Activated T-cell treated with anti-CD3 and anti-CD28 coated beads for 24 hours (primary cell): ENCODE measurements around the gene ADGRD1.

Source experiments
- DNase-seq: peaks from one replicate; pipeline ENCODE4 v3.0.0-alpha.2; 2020; ENCODE audit warnings: low read depth

The ADGRD1 gene

DNA sequence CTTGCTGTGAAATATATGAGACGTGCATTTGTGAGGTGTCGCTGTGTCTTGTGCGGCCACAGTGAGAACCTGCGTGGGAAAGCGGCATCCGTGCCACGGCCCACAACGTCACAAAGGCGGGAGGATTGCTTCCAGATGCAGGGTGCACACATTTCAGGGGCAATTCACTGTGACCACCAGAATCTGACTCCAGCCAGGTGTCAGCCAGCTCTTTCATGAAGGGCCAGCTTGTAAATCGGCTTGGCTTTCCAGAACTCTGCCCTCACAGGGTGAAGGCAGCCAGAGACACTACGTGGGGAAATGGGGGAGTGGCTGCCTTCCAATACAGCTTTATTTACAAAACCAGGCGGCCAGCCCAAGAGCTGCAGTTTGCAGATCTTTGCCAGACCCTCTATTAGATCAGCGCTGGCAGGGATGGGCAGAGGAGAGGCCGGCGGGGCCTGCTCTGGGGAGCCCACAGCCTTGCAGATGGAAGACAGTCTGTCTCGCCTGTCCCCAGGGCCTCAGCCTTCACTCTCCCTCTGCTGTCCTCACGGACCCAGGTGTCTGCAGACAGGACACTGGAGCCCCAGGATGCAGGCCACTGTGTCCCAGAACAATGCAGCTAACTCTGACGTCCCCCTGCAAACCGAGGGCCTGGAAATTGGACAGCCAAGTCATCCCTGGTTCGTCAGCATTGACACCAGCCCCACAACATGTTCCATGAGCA, 53.5 kb downstream of the ADGRD1 start:
- no peak for DNase-seq

DNA sequence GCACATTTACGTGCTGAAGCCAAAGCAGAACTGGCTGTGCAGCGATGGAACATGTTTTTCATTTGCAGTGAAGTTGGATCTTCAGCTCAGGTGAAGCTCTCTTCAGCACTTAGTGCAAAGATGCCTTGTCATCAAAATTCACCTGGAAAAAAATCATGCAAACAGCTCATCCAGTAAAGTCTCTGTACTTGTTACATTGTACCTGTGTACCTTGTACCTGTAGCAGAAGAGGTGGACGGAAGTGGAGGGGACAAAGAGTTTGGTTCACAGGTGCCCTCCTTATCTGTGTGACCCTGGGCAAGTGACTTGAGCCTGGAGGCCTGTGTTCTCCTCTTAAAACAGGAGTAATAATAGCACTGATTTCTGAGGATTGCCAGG, 54.0 kb downstream of the ADGRD1 start:
- no peak for DNase-seq

DNA sequence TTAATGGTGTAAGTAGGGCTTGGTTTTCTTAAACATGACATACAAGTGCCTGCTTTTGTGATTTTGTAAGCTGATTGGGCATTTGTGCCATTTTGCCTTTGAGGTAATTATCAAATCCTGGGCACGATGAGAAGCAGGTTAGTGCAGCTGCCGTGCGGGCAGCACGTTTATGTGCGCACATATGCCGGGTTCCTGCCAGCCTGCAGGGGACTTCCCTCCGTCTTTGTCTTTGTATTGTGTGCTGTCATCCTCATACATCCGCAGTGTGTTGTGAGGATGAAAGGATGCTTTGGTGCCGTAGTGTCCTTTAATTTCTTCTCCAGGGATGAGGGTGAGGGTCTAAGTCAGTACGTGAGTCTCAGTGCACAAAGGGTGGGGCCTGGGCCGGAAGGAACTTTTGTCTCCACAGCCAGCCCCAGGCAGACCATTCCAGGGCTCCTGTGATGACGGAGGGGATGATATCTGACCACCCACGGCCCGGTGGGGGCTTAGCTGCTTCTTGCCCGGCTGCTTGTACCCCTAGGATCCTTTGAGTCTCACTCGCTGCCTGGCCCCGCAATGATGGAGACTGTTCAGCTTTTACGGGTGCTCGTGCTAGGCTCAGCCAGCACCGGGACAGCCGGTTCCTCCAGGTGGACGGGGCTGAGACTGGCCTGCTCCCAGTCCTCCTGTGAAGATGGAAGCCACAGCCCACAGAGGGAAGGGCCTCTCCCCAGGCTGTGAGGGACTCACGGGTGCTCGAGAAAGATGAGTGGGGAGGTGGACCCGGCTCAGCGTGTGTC, 54.6 kb downstream of the ADGRD1 start:
- no peak for DNase-seq

DNA sequence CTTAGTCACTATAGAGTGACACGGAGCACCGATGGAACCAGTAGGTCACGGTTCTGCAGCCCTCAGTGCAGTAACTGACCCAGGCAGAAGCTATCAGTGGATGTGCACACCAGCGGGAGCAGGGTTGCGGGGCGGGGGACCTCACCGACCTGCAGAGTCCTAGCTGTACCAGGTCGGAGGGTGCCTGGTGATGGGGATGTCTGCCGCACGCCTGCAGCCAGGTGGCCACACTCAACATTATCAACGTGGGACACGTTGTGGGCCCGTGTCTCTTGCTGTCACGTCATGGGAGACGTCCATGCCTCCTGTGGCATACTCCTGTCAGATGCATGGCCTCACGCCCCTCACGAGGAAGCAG, 55.2 kb downstream of the ADGRD1 start:
- no peak for DNase-seq

DNA sequence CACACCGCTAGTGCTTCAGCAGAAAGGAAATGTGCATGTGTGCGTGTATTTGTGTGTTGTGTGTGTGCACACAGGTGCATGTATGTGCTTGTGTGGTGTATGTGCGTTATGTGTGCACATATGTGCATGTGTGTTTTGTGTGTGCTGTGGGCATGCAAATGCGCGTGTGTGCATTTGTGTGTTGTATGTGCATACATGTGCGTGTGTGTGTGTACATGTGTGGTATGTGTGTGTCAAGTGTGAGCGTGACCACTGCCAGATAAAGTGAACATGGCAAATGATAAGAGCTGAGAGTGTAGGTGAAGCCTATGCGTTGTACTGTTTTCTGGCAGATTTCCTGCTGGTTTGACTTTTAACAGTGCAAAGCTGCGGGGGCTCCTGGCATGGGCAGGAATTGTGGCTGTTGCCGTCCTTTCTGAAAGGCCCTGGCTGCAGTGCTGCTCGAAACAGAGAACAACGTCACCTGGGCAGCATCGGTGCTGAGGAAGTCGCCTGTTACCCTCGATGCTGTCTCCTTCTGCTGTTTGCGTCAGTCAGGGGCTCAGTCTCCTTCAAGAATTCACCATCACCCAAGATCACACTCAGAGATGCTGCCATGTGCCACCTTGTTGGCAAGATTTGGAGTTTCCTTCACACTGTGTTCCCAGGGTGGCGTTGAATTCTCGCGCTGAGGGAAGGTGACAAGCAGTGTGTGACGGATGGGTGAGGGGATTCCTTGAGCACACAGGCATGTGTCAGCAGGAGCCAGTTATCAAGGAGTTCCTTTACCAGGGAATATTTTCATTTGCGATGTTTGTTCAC, 56.1 kb downstream of the ADGRD1 start:
- no peak for DNase-seq

DNA sequence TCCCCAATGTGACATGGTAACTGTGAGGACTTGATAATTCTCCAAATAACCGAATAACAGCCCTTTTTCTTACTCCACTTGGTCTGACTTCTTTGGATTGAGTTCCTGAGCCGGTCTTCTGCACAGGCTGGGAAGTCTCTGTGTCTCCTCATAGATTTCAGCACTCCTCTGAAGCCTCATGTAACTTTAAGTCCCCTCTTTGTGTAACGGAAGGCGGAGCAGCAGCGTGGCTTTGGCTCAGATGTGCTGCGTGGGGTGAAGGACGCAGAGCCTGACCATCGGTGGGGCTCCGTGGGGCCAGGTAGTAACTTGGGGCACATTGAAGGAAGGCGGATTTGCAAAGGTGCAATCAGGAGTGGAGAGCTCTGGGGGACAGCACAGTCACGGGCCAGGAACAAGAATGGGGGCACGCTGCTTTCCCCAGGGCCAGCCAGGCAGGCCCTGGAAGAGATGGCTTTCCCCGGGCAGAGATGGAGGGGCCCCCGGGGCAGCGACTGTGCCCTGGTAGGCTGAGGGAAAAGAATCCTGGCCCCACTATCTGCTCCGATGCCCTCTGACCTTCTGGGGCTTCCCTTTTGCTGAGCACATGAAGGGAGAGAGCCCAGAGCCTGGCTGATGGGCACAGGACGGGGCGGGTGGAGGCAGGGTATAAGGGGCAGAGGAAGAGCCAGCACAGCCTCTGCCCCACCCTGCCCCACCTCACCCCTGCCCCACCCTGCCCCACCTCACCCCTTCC, 56.9 kb downstream of the ADGRD1 start:
- DNase-seq, result no peak

DNA sequence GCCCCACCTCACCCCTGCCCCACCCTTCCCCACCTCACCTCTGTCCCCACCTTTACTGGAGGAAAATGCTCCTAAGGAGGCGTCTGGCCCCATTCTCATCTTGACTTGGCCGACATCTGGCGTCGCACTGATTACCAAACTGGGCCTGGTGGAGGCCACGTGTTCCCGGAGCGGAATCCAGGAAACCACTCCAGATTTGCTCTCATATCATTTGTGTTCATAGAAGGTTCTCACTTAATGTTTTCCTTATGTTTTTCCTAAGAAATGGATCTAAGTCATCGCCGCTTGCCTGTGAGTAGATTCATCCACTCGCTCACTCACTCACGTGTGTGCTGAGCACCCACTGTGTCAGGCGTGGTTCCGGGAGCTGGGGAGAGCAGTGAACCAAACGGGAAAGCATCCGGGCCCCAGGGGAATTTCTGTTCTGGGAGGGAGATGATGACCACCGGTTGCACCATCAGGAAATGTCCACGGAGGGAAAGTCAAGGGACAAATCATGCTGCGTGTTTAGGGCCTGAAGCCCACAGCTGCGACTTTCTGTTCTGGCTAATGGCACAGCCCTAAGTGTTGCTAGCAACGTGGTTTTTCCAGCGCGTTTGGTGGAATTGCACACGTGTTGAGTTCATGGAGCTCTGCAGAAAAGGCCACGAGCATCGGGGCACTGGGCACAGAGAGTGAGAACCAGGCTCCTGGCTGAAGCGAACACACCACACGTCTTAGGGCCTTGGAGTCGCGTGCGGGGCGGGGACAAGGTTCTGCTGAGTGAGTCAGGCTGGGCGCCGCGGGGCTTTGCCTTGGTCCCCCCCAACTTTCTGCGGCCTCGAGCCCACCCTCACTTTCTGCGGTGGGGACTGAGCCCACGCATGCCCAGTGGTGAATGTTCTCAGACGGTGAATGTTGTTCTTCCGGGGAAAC, 57.7 kb downstream of the ADGRD1 start:
- no peak for DNase-seq

DNA sequence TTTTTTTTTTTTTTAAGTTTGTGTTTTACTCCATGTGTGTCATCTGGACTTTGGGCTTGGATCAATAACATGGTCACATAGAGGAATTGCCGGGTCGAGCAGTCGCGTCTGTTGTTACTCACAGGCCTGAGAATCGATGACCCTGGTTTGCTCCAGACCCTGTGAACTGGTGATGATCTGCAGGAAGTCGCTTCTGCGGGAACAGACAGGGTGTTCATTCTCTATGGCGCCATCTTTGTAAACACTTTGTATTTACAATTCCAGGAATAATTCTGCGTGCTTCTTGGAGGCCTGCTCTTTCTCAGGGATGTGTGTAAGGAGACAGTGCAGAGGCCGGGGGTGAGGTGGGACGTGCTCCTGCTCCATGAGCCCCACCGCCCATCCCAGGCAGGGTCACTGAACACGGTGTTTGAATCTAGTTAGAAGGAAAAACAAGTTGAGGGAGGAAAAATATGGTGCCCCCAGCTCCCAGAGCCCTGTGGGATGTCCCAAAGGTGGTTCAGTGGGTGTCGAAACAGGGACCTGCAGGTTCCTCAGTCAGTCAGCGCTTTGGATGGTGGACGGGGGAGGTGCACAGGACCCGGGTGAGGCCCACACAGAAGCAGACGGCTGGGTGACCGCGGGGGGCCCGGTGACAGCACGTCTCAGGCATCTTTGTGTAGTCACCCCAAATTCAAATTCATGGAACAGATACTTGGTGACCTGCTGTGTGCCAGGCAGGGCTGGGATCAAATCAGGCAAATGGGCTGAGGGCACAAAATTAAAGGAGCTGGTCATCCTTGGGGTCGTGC, 58.8 kb downstream of the ADGRD1 start:
- DNase-seq, result no peak

DNA sequence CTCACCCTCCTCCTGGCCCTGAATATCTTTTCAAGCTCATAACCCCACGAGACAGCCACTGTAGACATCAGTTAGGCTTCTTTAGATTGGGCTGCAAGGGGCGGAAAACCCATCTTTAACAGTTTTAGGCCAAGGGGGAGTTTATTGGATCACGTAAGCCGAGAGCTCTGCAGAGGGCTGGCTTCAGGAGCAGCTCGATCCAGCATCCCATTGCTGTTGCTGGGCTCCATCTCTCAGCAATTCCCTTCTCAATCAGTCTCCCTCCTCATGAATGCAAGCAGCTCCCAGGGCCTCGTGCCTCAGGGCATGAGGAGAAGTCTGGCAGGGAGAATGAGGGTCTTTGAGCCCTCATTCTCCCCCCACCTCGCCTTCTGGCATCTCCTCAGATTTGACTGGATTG, 59.4 kb downstream of the ADGRD1 start:
- DNase-seq, result no peak

DNA sequence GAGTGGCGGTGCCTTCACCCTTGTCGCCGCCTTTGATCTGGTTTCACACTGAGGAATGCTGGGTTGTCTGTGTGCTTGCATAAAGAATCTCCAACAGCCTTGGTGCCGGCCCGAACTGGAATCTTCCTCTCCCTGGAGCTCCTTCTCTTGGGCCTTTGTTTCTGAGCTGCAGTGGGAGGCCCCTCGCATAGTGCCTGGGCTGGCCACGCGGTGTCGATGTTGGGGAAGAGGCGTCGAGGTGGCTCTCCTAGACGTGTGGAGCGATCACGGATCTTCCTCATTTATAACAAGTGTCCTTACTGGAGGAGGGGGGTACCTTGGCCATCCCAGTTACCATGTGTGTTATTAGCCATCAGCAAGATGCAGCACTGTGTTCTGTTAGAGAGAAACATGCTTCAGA, 60.6 kb downstream of the ADGRD1 start:
- DNase-seq, result no peak

DNA sequence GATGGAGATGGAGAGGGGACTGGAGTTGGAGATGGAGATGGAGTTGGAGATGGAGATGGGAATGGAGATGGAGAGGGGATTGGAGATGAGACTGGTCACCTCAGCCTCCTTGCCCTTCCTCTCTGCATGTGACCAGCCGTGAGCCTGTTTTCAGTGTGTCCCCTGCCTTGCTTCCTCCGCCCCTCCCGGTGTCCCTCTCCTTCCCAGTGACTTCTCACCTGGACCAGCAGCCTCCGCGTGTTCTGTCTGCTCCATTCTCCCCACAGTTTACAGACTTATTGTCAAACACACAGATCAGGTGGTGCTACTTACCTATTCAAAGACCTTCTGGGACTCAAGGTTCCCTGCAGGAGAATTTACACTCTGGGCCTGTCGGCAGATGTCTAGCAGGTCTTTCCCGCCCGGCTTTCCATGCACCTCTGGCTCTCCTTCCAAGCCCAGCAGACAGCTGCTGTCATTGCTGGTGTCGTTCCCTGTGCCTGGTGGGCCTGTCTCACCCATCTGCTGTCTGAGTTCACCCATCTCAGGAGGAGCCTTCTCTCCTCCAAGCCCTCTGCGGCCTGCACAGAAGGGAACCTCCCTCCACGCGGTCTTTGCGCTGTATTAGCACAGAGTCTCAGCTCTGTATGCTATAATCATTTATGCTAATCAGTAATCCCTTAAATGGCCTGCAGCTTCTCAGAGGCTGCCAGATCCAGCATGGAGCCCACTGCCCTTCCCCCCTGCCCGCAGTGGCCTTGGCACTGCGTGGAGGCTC, 62.1 kb downstream of the ADGRD1 start:
- DNase-seq, result no peak

DNA sequence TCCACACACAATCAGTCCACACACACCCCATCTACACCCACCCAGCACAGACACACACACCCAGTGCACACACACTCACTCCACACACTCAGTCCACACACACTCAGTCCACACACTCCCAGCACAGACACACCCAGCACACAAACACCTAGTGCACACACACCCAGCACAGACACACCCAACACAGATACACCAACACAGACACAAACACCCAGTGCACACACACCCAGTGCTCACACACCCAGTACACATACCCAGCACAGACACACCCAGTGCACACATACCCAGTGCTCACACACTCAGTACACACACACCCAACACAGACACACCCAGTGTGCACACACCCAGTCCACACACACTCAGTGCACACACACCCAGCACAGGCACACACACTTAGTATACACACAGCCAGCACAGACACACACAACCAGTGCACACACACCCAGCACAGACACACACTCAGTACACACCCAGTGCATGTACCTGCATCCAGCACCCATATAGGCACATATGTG, 63.8 kb downstream of the ADGRD1 start:
- no peak for DNase-seq

DNA sequence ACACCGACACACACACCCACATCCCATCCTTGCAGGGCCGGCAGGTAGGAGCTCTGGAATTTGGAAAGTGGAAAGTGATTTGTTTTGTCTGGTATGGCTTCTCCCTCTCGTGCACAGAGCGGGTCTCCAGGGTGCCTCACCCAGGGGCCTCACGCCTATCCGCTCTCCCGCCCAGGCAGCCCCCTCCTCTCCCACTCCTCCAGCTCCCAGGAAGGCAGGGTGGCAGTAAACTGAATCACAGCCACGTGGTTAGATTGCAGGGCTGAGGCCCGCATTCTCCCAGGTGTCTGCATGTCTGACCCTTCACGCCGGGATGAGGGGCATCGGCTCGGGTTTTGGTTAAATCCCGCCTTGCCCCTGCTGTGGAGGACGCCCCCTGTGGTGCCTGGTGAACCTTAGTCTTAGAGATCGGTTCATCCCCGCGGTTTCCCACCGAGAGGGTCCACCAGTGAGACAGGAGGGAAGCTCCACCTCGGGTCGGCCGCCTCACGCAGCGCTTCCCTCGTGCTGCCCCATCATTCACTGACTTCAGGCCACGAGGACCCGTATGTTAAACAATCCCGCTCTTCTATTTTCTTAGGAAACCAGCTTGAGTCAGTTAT, 64.4 kb downstream of the ADGRD1 start:
- DNase-seq, result no peak

DNA sequence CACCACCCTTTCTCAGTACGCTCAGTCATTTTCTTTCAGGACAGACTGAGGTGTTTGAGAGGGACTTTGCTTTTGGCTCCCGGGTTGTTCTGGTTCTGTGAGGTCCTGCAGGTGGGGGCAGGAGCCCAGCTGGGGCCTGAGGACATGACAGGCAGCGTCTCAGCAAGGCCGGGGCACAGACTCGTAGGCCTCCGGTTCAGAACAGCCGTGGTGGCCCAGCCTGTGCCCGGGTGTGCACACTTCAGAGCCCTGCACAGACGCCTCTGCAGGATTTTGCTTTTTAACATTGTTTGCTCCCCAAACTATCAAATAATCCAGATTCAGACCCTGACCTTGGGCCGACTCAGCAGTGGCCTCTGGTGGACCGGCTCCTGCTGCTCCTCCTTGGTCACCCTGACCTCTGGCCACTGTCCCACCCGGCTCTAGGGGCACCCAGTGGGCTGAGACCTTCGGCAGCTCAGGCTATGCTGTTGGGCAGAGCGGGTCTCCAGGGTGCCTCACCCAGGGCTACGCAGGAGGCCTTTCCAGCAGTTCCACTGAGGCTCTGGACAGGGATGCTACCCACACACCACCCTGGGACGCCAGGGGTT, 65.2 kb downstream of the ADGRD1 start:
- no peak for DNase-seq

DNA sequence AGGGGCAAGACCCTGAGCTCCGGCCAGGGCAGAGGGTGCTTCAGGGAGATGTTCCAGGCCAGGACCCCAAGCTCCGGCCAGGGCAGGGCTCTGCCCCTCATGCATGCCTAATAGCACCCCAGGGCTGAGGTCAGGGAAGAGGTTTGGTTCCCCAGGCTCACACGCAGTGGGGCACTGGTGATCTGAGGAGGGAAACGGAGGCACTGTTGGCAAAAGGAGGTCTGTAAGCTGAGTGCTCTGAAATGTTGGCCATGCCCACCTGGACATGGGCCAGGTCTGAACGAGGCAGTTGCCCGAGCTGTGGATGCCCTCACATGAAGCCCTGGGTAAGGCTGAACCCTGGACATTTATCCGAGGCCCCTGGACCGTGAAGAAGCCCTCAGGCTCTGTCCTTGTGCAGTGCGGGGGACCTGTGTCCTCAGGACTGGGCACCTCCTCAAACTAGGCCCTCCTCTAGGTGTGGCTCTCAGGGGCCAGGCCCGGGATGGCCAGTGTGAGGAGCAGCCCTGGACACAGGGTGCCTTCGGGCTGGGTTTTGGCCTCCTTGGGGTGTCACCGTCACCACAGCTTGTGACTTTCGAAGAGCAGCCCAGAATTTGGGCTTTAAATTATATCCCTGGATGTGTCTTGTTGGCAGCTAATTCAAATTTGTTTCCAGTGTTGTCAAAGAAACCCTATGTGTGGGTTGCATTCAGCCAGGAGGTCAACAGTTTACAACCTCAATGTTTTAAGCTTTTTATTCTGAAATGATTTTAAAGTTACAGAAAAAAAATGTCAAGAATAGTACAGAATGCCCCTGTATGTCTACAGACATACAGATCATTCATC, 66.8 kb downstream of the ADGRD1 start:
- no peak for DNase-seq

DNA sequence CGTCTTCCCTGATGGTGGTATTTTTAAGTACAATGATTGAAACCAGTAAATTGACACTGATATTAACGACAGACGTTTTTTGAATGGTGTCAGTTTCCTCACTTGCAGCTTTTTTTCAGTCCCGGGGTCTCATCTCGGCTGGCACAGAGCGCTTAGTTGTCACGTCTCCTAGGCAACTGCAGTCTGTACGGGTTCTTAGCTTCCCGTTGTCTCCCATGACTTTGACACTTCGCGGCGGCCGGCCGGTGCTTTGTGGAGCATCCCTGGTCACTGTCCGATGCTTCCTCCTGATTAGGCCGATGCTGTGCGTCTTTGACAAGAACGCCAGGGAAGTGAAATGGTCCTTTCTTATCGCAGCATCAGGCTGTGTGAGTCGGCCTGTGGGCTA, 67.4 kb downstream of the ADGRD1 start:
- no peak for DNase-seq

DNA sequence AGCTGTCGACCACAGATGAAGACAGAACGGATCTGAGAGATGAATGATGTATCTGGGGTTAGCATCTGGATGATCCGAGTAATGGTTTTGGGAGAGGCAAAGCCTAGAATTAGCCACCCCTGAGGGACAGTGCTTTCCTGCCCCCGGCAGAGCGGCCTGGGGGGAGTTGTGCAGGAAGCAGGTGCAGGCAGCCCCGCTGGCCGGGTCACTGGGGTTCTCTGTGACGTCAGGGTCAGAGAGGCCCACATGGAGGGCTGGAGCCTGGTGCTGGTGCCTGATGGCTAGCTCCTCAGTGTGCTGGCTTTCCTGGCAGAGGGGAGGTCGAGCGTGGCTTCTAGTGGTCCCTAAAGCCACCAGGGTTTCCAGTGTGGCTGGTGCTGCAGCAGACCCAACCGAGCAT, 70.3 kb downstream of the ADGRD1 start:
- DNase-seq, result no peak

DNA sequence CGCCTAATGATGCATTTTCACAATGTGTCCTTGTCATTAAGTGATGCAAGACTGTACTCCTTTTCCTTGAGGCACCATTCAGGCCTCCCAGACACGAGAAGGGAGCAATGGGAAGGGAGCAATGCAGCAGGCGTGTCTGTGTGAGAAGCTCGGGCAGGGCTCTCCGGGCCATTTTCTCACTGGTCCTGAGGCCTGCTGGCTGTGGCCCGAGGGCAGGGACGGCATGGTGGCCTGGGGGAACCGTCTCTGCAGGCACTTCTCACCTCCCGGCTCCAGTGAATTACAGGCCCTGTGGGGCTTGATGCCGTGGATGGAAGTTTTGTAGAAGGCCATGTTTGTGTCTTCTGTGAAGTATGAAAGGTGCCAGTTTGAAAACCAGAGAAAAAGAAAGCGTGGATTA, 71.0 kb downstream of the ADGRD1 start:
- no peak for DNase-seq
